LNCaP clone FGC (cell line): ENCODE results near the gene CDK5RAP2.
A peak's percentile ranks its signal among the peaks of the same experiment; 100 is the strongest.

Source experiments
- DNase-seq: peaks from one replicate; pipeline ENCODE4 v3.0.0-alpha.2; 2011; ENCODE audit warnings: low read depth
- H3K4me3 ChIP-seq: 2 replicates; pipeline ENCODE4 v1.5.1; 2011; ENCODE audit warnings: mild to moderate bottlenecking, low read depth, low read length, control low read depth
- TF ChIP-seq, protein P1 (sequence below): IDR thresholded peaks from 2 replicates; pipeline ENCODE4 v1.5.1; 2012; ENCODE audit warnings: mild to moderate bottlenecking; ENCODE audit not compliant: control insufficient read depth, insufficient read depth; ENCODE audit errors: extremely low read depth

Gene CDK5RAP2

DNA sequence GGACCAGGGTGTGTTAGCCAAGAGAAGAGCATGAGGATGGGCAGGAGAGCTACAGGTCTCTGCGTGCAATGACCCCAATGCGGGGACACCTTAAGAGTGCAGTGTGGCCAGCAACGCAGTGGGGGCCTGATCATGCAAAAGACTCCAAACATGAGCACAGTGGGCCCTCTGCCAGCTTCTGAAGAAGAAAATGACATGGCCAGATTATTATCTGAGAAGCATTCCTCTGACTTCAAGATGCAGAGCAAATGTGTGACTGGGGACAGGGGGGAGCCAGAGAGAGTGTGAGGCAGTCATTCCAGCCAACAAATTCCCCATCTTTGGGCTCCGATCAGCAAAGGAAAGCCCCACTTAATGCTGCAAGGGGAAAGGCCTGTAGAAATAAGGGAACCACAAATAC, 229.4 kb downstream of the CDK5RAP2 start:
- DNase-seq: no peak
- TF ChIP-seq, protein P1, sequence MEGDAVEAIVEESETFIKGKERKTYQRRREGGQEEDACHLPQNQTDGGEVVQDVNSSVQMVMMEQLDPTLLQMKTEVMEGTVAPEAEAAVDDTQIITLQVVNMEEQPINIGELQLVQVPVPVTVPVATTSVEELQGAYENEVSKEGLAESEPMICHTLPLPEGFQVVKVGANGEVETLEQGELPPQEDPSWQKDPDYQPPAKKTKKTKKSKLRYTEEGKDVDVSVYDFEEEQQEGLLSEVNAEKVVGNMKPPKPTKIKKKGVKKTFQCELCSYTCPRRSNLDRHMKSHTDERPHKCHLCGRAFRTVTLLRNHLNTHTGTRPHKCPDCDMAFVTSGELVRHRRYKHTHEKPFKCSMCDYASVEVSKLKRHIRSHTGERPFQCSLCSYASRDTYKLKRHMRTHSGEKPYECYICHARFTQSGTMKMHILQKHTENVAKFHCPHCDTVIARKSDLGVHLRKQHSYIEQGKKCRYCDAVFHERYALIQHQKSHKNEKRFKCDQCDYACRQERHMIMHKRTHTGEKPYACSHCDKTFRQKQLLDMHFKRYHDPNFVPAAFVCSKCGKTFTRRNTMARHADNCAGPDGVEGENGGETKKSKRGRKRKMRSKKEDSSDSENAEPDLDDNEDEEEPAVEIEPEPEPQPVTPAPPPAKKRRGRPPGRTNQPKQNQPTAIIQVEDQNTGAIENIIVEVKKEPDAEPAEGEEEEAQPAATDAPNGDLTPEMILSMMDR: no peak
- no peak overlapping the region for H3K4me3 ChIP-seq

DNA sequence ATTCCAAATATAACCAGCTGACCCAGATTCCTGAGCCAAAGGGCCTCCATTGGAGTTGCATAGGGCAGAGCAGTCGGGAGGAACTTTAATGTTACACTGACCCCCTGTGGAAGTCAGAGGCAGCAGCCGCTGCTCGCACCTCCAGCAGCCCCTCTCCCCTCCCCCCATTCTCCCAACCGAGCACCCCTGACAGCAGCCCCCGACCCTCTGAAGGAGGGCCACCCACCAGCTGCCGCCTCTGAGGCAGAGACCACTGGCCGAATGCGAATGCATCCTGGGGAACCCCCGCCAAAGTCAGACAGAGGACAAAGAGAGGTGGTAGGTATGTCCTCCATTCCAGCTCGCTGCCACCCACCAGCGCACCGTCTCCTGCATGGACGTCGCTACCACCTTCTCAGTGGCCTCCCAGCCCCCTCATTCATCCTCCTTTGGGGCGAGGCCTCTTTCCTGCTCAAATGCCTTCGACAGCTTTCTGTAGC, 231.0 kb downstream of the CDK5RAP2 start:
- no peak overlapping the region for H3K4me3 ChIP-seq
- DNase-seq: peak; percentile 13
- TF ChIP-seq, protein P1: peak; percentile 85

DNA sequence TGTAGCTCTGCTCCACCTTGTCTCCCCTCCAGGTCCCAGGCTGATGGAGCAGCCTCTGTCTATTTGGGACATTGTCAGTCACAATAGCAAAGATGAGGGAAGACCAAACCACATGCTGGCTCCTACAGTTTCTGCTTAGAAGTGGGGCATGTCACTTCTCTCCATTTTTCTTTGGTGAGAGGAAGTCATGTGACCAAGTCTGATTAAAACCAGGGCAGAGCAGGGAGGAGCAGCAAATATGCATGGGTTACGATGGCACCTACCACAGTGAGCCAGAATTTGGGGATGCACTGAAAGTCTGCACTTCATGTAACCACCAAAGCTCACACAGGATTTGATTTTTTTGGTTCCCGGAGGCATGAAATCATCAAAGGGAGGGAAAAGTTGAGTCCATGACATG, 234.6 kb downstream of the CDK5RAP2 start:
- H3K4me3 ChIP-seq: no peak overlapping the region
- TF ChIP-seq, protein P1: no peak
- no peak for DNase-seq

DNA sequence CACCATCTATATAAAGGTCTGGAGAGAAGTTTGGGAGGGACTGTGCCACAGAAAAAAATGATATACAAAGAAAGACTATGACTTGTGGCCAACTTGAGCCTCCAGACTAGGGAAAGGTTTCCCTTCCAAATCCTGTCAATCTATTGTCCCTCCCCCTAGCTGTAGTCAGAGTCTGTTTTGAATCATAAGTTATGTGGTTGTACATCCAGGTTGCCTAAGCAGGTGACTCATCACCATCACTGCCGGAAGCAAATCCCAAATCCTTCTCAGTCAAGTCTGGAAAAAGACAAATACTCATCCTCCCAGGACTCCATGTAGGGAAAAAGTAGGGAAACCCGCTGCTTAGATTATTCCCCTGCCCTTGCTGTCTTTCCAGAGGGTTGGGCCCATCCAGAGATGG, 235.7 kb downstream of the CDK5RAP2 start:
- no peak overlapping the region for H3K4me3 ChIP-seq
- TF ChIP-seq, protein P1: no peak
- DNase-seq: no peak

DNA sequence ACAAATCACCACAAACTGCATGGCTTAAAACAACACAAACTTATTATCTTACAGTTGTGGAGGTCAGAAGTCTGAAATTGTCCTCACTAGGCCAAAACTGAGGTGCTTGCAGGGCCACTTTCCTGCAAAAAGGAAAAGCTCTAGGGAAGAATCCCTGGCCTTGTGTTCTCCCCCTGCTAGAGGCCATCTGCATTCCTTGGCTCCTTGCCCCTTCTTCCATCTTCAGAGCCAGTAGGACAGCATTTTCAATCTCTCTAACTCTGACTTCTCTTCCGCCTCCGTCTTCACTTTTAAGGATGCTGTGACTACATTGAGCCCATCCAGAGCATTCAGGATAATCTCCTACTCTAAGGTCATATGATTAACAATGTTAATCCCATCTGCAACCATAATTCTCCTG, 236.6 kb downstream of the CDK5RAP2 start:
- TF ChIP-seq, protein P1: no peak
- H3K4me3 ChIP-seq: no peak overlapping the region
- DNase-seq: no peak
